T-cell (primary cell): ENCODE measurements around the gene SORCS3. TPM values are rescaled to one million over a fixed set of nuclear protein-coding genes. Genes with fewer than 3 reads are reported as not detected.

Source experiments
- ATAC-seq, 4 experiments: fragments of 200-7000 bp in 3 of 4; fragments of 150-1000 bp in 1 of 4; cut with Tn5 transposase; replicated peaks in 1 of 4; 1 replicate in 3 of 4; 2 replicates in 1 of 4; pipeline ENCODE4 v1.10.0; 2021; ENCODE audit warnings: moderate library complexity in 3 of 4, mild to moderate bottlenecking in 2 of 4, moderate number of reproducible peaks in 1 of 4
- CTCF ChIA-PET, 2 donors: fragments of 300-600 bp; sonication (Branson Sonifier 250); formaldehyde crosslinking; loops; one replicate each; lab custom pipeline; 2022; ENCODE audit warnings: antibody characterized with exemption in 2 of 2; lab: Charles Lee
- POLR2A ChIA-PET, 2 donors: fragments of 300-600 bp; sonication (Branson Sonifier 250); formaldehyde crosslinking; loops; one replicate each; lab custom pipeline; 2022; ENCODE audit warnings: antibody characterized with exemption in 2 of 2; lab: Charles Lee
- DNase-seq, 35 experiments: peaks; one replicate each; pipeline versions ENCODE4 v3.0.0 to v3.0.0-alpha.2; 2013 to 2023
- H3K27ac ChIP-seq: one replicate; pipeline ENCODE4 v1.5.1; 2013; ENCODE audit warnings: low read length
- H3K27me3 ChIP-seq, 2 experiments: replicated peaks in 1 of 2; 1 replicate in 1 of 2; 2 replicates in 1 of 2; pipeline versions ENCODE4 v1.6.1 to v1.7.0; 2013; ENCODE audit warnings: low read length in 1 of 2, mixed read lengths in 1 of 2; ENCODE audit not compliant: control insufficient read depth in 2 of 2, insufficient read depth in 2 of 2; ENCODE audit errors: extremely low read depth in 1 of 2
- H3K36me3 ChIP-seq, 2 donors: 1 replicate in 1 of 2; 2 replicates in 1 of 2; pipeline versions ENCODE4 v1.6.1 to v1.7.0; 2013; ENCODE audit warnings: low read length in 1 of 2; ENCODE audit not compliant: control insufficient read depth in 2 of 2, insufficient read depth in 1 of 2; ENCODE audit errors: extremely low read depth in 1 of 2
- H3K4me1 ChIP-seq, 2 experiments: 1 replicate in 1 of 2; 2 replicates in 1 of 2; pipeline versions ENCODE4 v1.6.1 to v1.7.0; 2013; ENCODE audit warnings: low read length in 2 of 2, mixed read lengths in 1 of 2; ENCODE audit not compliant: insufficient read depth in 2 of 2, control insufficient read depth in 1 of 2; ENCODE audit errors: extremely low read depth in 1 of 2
- H3K4me3 ChIP-seq, 2 donors: 1 replicate in 1 of 2; 2 replicates in 1 of 2; pipeline versions ENCODE4 v1.5.1 to v1.7.0; 2013; ENCODE audit warnings: mild to moderate bottlenecking in 2 of 2, low read length in 1 of 2, moderate library complexity in 1 of 2; ENCODE audit not compliant: control insufficient read depth in 1 of 2; ENCODE audit errors: extremely low read depth in 1 of 2
- H3K9me3 ChIP-seq: 2 replicates; pipeline ENCODE4 v1.7.0; 2013
- H3K27ac Mint-ChIP-seq, 2 donors: one replicate each; pipeline ENCODE4 v1.8.0; 2020 to 2021; ENCODE audit warnings: mild to moderate bottlenecking in 2 of 2, mixed read lengths in 2 of 2
- H3K27me3 Mint-ChIP-seq, 2 donors: one replicate each; pipeline ENCODE4 v1.8.0; 2021 to 2022; ENCODE audit warnings: mixed read lengths in 2 of 2
- H3K36me3 Mint-ChIP-seq: one replicate; pipeline ENCODE4 v1.8.0; 2021; ENCODE audit warnings: mixed read lengths
- H3K4me1 Mint-ChIP-seq, 3 donors: one replicate each; pipeline ENCODE4 v1.8.0; 2020 to 2022; ENCODE audit warnings: mixed read lengths in 3 of 3, mild to moderate bottlenecking in 1 of 3
- H3K4me3 Mint-ChIP-seq, 3 donors: one replicate each; pipeline ENCODE4 v1.8.0; 2020 to 2022; ENCODE audit warnings: mild to moderate bottlenecking in 3 of 3, mixed read lengths in 3 of 3, moderate library complexity in 3 of 3
- H3K9me3 Mint-ChIP-seq, 3 donors: one replicate each; pipeline ENCODE4 v1.8.0; 2020 to 2022; ENCODE audit warnings: mixed read lengths in 3 of 3
- WGBS: methylation state at CpG from one replicate; pipeline ENCODE4 v1.1.5; 2013; ENCODE audit warnings: missing lambda C conversion rate; ENCODE audit not compliant: insufficient coverage; 5-methylcytosine and 5-hydroxymethylcytosine counted together
- total RNA-seq, 35 experiments: library from RNA in 6 of 35; stranded (reverse) in 6 of 35; fragments of 120-200 nt in 1 of 35; gene quantifications; one replicate each; pipeline versions ENCODE4 v1.2.1 to v1.2.4 and lab custom pipeline; 2013 to 2026

Gene SORCS3
- total RNA-seq, 5 donors from 2014 or later (not counting 1 experiment from before 2014, with no cell fraction given) = 0.03 to 1.8 (median 0.50) TPM; not detected in 1

DNA sequence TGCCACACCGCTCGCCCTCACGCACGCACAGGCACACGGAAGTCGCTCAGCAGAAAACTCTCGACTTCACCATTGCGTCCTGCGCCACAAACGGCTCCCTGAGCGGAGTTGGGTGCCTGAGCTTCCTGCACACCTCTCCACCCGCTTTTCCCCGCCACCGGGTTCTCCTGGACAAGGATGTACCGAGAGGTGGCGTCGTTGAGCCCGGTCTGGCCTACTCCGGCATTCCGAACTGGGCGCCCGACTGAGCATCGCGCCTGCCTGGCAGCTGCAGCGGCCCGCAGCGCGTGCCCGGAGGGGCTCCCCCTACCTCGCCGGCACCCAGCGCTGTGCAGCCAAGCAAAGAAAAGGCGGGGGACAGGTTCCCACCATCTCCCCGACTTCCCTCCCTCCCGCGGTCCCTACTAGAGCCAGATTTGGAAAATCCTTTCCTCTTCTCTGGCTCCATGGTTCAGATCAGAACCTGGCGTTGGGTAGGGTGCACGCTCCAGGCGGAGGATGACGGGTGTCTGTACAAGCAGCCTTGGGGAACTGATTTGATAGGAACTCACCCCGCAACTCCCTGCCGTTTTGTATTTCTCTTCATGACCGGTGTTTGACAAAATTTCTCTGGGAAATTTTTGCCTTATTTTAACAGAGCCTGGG is 1.7 kb downstream of the SORCS3 start:
- H3K36me3 ChIP-seq = no peaks in the 10 kb centered on the region
- Mint-ChIP-seq H3K27ac (no peak overlapping the region), H3K27me3 (peaks cover 60 to 67% of the 10 kb centered on the region in 2 donors), H3K4me3 (no peak overlapping the region), H3K4me1 (peaks cover 8 to 22% (median 10%) of the 10 kb centered on the region in 3 donors), H3K36me3 (no peaks in the 10 kb centered on the region), H3K9me3 (no peaks in the 10 kb centered on the region)
- H3K27ac ChIP-seq = no peak overlapping the region
- DNase-seq (no peak), ATAC-seq (no peak)
- H3K4me3 ChIP-seq = no peak overlapping the region
- H3K4me1 ChIP-seq = peaks cover 0 to 6% of the 10 kb centered on the region in 2 experiments
- H3K27me3 ChIP-seq = peaks cover 17 to 55% of the 10 kb centered on the region in 2 experiments
- ChIA-PET POLR2A (no interaction called here), CTCF (no interaction called here)
- WGBS = 13% methylated on average over 40 of the region's 43 CpGs
- H3K9me3 ChIP-seq = no peaks in the 10 kb centered on the region

- H3K36me3 ChIP-seq = no peaks in the 10 kb centered on the region
- no peak overlapping the region for H3K4me3 Mint-ChIP-seq
- H3K27ac ChIP-seq = no peak overlapping the region
- H3K4me1 ChIP-seq = peaks cover 0 to 6% of the 10 kb centered on the region in 2 experiments
- peaks cover 7 to 18% (median 10%) of the 10 kb centered on the region in 3 donors for H3K4me1 Mint-ChIP-seq
- peaks cover 15 to 52% of the 10 kb centered on the region in 2 experiments for H3K27me3 ChIP-seq
- no peak for ATAC-seq
- no peaks in the 10 kb centered on the region for H3K9me3 ChIP-seq
- ChIA-PET CTCF (no interaction called here), POLR2A (no interaction called here)
- no peak overlapping the region for H3K4me3 ChIP-seq
- peaks cover 59 to 65% of the 10 kb centered on the region in 2 donors for H3K27me3 Mint-ChIP-seq
- H3K36me3 Mint-ChIP-seq = no peaks in the 10 kb centered on the region
- WGBS = 64% methylated on average over 7 of the region's 11 CpGs
- no peaks in the 10 kb centered on the region for H3K9me3 Mint-ChIP-seq
- DNase-seq = no peak
- H3K27ac Mint-ChIP-seq = peak overlapping the region in 1 of 2 donors; percentile 15
Observed at GRCh38 chr10:104643303-104643663, 2.2 kb downstream of the SORCS3 start.

- 100% methylated on average over 1 of the region's 1 CpG for WGBS
- Mint-ChIP-seq H3K27me3 (peaks cover 58 to 63% of the 10 kb centered on the region in 2 donors), H3K27ac (no peak overlapping the region), H3K4me3 (no peak overlapping the region), H3K4me1 (peaks cover 0 to 6% (median 0%) of the 10 kb centered on the region in 3 donors), H3K9me3 (no peaks in the 10 kb centered on the region), H3K36me3 (no peaks in the 10 kb centered on the region)
- POLR2A ChIA-PET = no interaction called here
- H3K9me3 ChIP-seq = no peaks in the 10 kb centered on the region
- CTCF ChIA-PET = no interaction called here
- ATAC-seq = no peak
- H3K27ac ChIP-seq = no peak overlapping the region
- H3K27me3 ChIP-seq = peaks cover 6 to 28% of the 10 kb centered on the region in 2 experiments
- H3K4me1 ChIP-seq = peaks cover 0 to 3% of the 10 kb centered on the region in 2 experiments
- H3K4me3 ChIP-seq = no peak overlapping the region
- H3K36me3 ChIP-seq = no peaks in the 10 kb centered on the region
- no peak for DNase-seq
Observed at GRCh38 chr10:104646146-104646545, 5.1 kb downstream of the SORCS3 start.

GRCh38 chr10:104648421-104648820 is 7.3 kb downstream of the SORCS3 start:
- Histone ChIP-seq H3K9me3 (no peaks in the 10 kb centered on the region), H3K36me3 (no peaks in the 10 kb centered on the region), H3K27me3 (peaks cover 4 to 15% of the 10 kb centered on the region in 2 experiments), H3K27ac (no peak overlapping the region), H3K4me3 (no peak overlapping the region), H3K4me1 (no peaks in the 10 kb centered on the region)
- no peak overlapping the region for H3K27ac Mint-ChIP-seq
- peaks cover 52 to 65% of the 10 kb centered on the region in 2 donors for H3K27me3 Mint-ChIP-seq
- ChIA-PET POLR2A (no interaction called here), CTCF (no interaction called here)
- H3K4me3 Mint-ChIP-seq = no peak overlapping the region
- H3K4me1 Mint-ChIP-seq = no peaks in the 10 kb centered on the region
- no peak for ATAC-seq
- H3K36me3 Mint-ChIP-seq = no peaks in the 10 kb centered on the region
- WGBS = no CpG with 5 or more reads among the region's 3 CpGs
- DNase-seq = no peak
- no peaks in the 10 kb centered on the region for H3K9me3 Mint-ChIP-seq

- H3K4me1 ChIP-seq = no peaks in the 10 kb centered on the region
- no peaks in the 10 kb centered on the region for H3K36me3 ChIP-seq
- H3K4me1 Mint-ChIP-seq = no peaks in the 10 kb centered on the region
- peaks cover 42 to 63% of the 10 kb centered on the region in 2 donors for H3K27me3 Mint-ChIP-seq
- no peak overlapping the region for H3K4me3 Mint-ChIP-seq
- no peak overlapping the region for H3K4me3 ChIP-seq
- peaks cover 4 to 7% of the 10 kb centered on the region in 2 experiments for H3K27me3 ChIP-seq
- no peaks in the 10 kb centered on the region for H3K9me3 ChIP-seq
- ATAC-seq (no peak), DNase-seq (no peak)
- H3K27ac ChIP-seq = no peak overlapping the region
- POLR2A ChIA-PET = no interaction called here
- no peaks in the 10 kb centered on the region for H3K36me3 Mint-ChIP-seq
- no peaks in the 10 kb centered on the region for H3K9me3 Mint-ChIP-seq
- H3K27ac Mint-ChIP-seq = no peak overlapping the region
- WGBS = 86% methylated on average over 1 of the region's 1 CpG
- CTCF ChIA-PET = interaction anchor here in 1 of 2 donors (0.5 kb wide), 1 partner anchor 1226 kb away, joined by 5 read pairs; no protein-coding TSS in a partner anchor
Observed at GRCh38 chr10:104650072-104650471, 9.0 kb downstream of the SORCS3 start.

- ChIA-PET CTCF (no interaction called here), POLR2A (no interaction called here)
- H3K27ac ChIP-seq = no peak overlapping the region
- no peaks in the 10 kb centered on the region for H3K36me3 ChIP-seq
- Mint-ChIP-seq H3K4me3 (no peak overlapping the region), H3K9me3 (no peaks in the 10 kb centered on the region), H3K27me3 (peaks cover 40 to 58% of the 10 kb centered on the region in 2 donors), H3K27ac (no peak overlapping the region), H3K36me3 (no peaks in the 10 kb centered on the region), H3K4me1 (no peaks in the 10 kb centered on the region)
- H3K4me1 ChIP-seq = no peaks in the 10 kb centered on the region
- no peak overlapping the region for H3K4me3 ChIP-seq
- H3K9me3 ChIP-seq = no peaks in the 10 kb centered on the region
- ATAC-seq (no peak), DNase-seq (no peak)
- H3K27me3 ChIP-seq = peaks cover 4% of the 10 kb centered on the region in 2 experiments
- no CpG with 5 or more reads among the region's 3 CpGs for WGBS
Observed at GRCh38 chr10:104650635-104651331, 9.7 kb downstream of the SORCS3 start.
